ENCODE results near the gene KLHL10.
"Not testable (repeated sequence)": the region's sequence is repeated elsewhere in the genome, so short reads cannot be mapped to it uniquely, and the experiment has no call there.

- TF ChIP-seq USF2 (IDR thresholded peaks at IDR 0.05; ENCODE audit: low read depth, low read length); SMC3 (IDR thresholded peaks at IDR 0.05; ENCODE audit: low read depth, low read length); CTCF (conservative IDR thresholded peaks at IDR 0.05; ENCODE audit: low read depth, low read length): not testable (repeated sequence)
Measured at GRCh38 chr17:41840781-41841180, 3.2 kb downstream of the KLHL10 start.

Measured in IMR-90 (cell line).